ENCODE measurements around the gene BPIFA2.

Gene BPIFA2

GRCh38 chr20:33175123-33175522 lies 7.2 kb downstream of the BPIFA2 start:
- Histone ChIP-seq H3K4me1 (ENCODE audit: control insufficient read depth, low read length) (no peaks in the 10 kb centered on the region), H3K36me3 (ENCODE audit: control insufficient read depth, low read length) (no peaks in the 10 kb centered on the region), H3K79me2 (ENCODE audit: control insufficient read depth, low read length) (no peaks in the 10 kb centered on the region), H3K27ac (ENCODE audit: low read depth, low read length) (no peak overlapping the region), H3K27me3 (ENCODE audit: control insufficient read depth, low read length) (no peaks in the 10 kb centered on the region), H4K20me1 (ENCODE audit: control insufficient read depth, insufficient read depth, low read depth, low read length) (no peaks in the 10 kb centered on the region), H3K9me2 (replicated peaks; ENCODE audit: control insufficient read depth, low read length) (no peaks in the 10 kb centered on the region), H3K4me2 (ENCODE audit: low read length) (no peak overlapping the region), H3F3A (ENCODE audit: control insufficient read depth, insufficient read depth) (no peaks in the 10 kb centered on the region), H3K4me3 (ENCODE audit: low read length) (no peak overlapping the region), H3K9me3 (ENCODE audit: control insufficient read depth, insufficient read depth, low read length) (no peaks in the 10 kb centered on the region)
- no peak for TF ChIP-seq EZH2phosphoT487 (IDR thresholded peaks at IDR 0.05; ENCODE audit: borderline replicate concordance, low read length)
- no peak for TF ChIP-seq CTCF (IDR thresholded peaks at IDR 0.05; ENCODE audit: low read depth, low read length, poor library complexity, severe bottlenecking)

- H3K27me3 ChIP-seq (ENCODE audit: control insufficient read depth, low read length): no peaks in the 10 kb centered on the region
- no peaks in the 10 kb centered on the region for H3K79me2 ChIP-seq (ENCODE audit: control insufficient read depth, low read length)
- TF ChIP-seq EZH2phosphoT487 (IDR thresholded peaks at IDR 0.05; ENCODE audit: borderline replicate concordance, low read length) (no peak), CTCF (IDR thresholded peaks at IDR 0.05; ENCODE audit: low read depth, low read length, poor library complexity, severe bottlenecking) (no peak)
- no peaks in the 10 kb centered on the region for H4K20me1 ChIP-seq (ENCODE audit: control insufficient read depth, insufficient read depth, low read depth, low read length)
- no peaks in the 10 kb centered on the region for H3K36me3 ChIP-seq (ENCODE audit: control insufficient read depth, low read length)
- no peak overlapping the region for H3K4me2 ChIP-seq (ENCODE audit: low read length)
- no peaks in the 10 kb centered on the region for H3K9me2 ChIP-seq (replicated peaks; ENCODE audit: control insufficient read depth, low read length)
- H3K27ac ChIP-seq (ENCODE audit: low read depth, low read length): no peak overlapping the region
- H3K9me3 ChIP-seq (ENCODE audit: control insufficient read depth, insufficient read depth, low read length): no peaks in the 10 kb centered on the region
- H3K4me3 ChIP-seq (ENCODE audit: low read length): no peak overlapping the region
- H3F3A ChIP-seq (ENCODE audit: control insufficient read depth, insufficient read depth): no peaks in the 10 kb centered on the region
- no peaks in the 10 kb centered on the region for H3K4me1 ChIP-seq (ENCODE audit: control insufficient read depth, low read length)
Measured at GRCh38 chr20:33176101-33176500, 8.1 kb downstream of the BPIFA2 start.

GRCh38 chr20:33177866-33178265 lies 9.9 kb downstream of the BPIFA2 start:
- H3K4me2 ChIP-seq (ENCODE audit: low read length): no peak overlapping the region
- no peak overlapping the region for H3K27ac ChIP-seq (ENCODE audit: low read depth, low read length)
- no peaks in the 10 kb centered on the region for H3K36me3 ChIP-seq (ENCODE audit: control insufficient read depth, low read length)
- H3F3A ChIP-seq (ENCODE audit: control insufficient read depth, insufficient read depth): no peaks in the 10 kb centered on the region
- no peaks in the 10 kb centered on the region for H3K9me3 ChIP-seq (ENCODE audit: control insufficient read depth, insufficient read depth, low read length)
- H3K27me3 ChIP-seq (ENCODE audit: control insufficient read depth, low read length): no peaks in the 10 kb centered on the region
- no peaks in the 10 kb centered on the region for H3K79me2 ChIP-seq (ENCODE audit: control insufficient read depth, low read length)
- H3K4me1 ChIP-seq (ENCODE audit: control insufficient read depth, low read length): no peaks in the 10 kb centered on the region
- no peak overlapping the region for H3K4me3 ChIP-seq (ENCODE audit: low read length)
- H3K9me2 ChIP-seq (replicated peaks; ENCODE audit: control insufficient read depth, low read length): no peaks in the 10 kb centered on the region
- TF ChIP-seq CTCF (IDR thresholded peaks at IDR 0.05; ENCODE audit: low read depth, low read length, poor library complexity, severe bottlenecking) (no peak), EZH2phosphoT487 (IDR thresholded peaks at IDR 0.05; ENCODE audit: borderline replicate concordance, low read length) (no peak)
- no peaks in the 10 kb centered on the region for H4K20me1 ChIP-seq (ENCODE audit: control insufficient read depth, insufficient read depth, low read depth, low read length)

DNA sequence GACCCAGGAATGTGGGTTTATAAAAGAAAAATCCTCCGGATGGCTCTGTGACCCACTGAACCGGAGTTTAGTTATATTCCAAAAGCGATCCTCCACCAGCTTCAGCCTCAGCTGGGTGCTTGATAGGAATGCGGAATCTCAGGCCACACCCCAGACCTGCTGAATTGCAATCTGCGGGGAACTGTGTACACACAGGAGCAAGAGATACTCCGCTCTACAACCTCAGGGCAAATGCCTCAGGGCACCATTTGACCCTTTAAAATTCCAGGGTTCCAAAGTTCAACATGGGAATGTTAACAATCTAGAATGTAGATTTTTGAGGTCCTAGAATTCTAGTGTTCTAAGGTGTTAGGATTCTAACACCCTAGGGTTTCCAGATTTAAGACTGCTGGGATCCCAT lies 10.8 kb downstream of the BPIFA2 start:
- Histone ChIP-seq H3K27ac (ENCODE audit: low read depth, low read length) (no peak overlapping the region), H3K4me2 (ENCODE audit: low read length) (no peak overlapping the region), H3K36me3 (ENCODE audit: control insufficient read depth, low read length) (no peaks in the 10 kb centered on the region), H3F3A (ENCODE audit: control insufficient read depth, insufficient read depth) (no peaks in the 10 kb centered on the region), H3K4me1 (ENCODE audit: control insufficient read depth, low read length) (no peaks in the 10 kb centered on the region), H3K4me3 (ENCODE audit: low read length) (no peak overlapping the region), H4K20me1 (ENCODE audit: control insufficient read depth, insufficient read depth, low read depth, low read length) (no peaks in the 10 kb centered on the region), H3K27me3 (ENCODE audit: control insufficient read depth, low read length) (no peaks in the 10 kb centered on the region), H3K9me2 (replicated peaks; ENCODE audit: control insufficient read depth, low read length) (no peaks in the 10 kb centered on the region), H3K9me3 (ENCODE audit: control insufficient read depth, insufficient read depth, low read length) (no peaks in the 10 kb centered on the region; the same call in 1 of the 2 replicates), H3K79me2 (ENCODE audit: control insufficient read depth, low read length) (no peaks in the 10 kb centered on the region)
- no peak for TF ChIP-seq CTCF (IDR thresholded peaks at IDR 0.05; ENCODE audit: low read depth, low read length, poor library complexity, severe bottlenecking)
